ENCODE data around the gene C11orf86.

Gene C11orf86

GRCh38 chr11:66979336-66979980 is 4.4 kb downstream of the C11orf86 start:
- TF ChIP-seq CTCF (IDR thresholded peaks at IDR 0.05; ENCODE audit: low read length, missing control alignments), result no peak
- DNase-seq (ENCODE audit: low read depth), result no peak
- no peak overlapping the region for H3K4me3 ChIP-seq (replicated peaks; ENCODE audit: low read depth, low read length)

GRCh38 chr11:66981976-66982578 is 7.0 kb downstream of the C11orf86 start:
- peak; percentile 90 for DNase-seq (ENCODE audit: low read depth)
- no peak for TF ChIP-seq CTCF (IDR thresholded peaks at IDR 0.05; ENCODE audit: low read length, missing control alignments)
- no peak overlapping the region for H3K4me3 ChIP-seq (replicated peaks; ENCODE audit: low read depth, low read length)

GRCh38 chr11:66983275-66983924 is 8.3 kb downstream of the C11orf86 start:
- H3K4me3 ChIP-seq (replicated peaks; ENCODE audit: low read depth, low read length), result no peak overlapping the region
- TF ChIP-seq CTCF (IDR thresholded peaks at IDR 0.05; ENCODE audit: low read length, missing control alignments), result no peak
- DNase-seq (ENCODE audit: low read depth), result no peak

- DNase-seq (ENCODE audit: low read depth), result no peak
- no peak overlapping the region for H3K4me3 ChIP-seq (replicated peaks; ENCODE audit: low read depth, low read length)
- TF ChIP-seq CTCF (IDR thresholded peaks at IDR 0.05; ENCODE audit: low read length, missing control alignments), result no peak
Observed at GRCh38 chr11:66985508-66986177, 10.5 kb downstream of the C11orf86 start.

GRCh38 chr11:66986178-66986545 is 11.1 kb downstream of the C11orf86 start:
- DNase-seq (ENCODE audit: low read depth), result no peak
- H3K4me3 ChIP-seq (replicated peaks; ENCODE audit: low read depth, low read length), result no peak overlapping the region
- TF ChIP-seq CTCF (IDR thresholded peaks at IDR 0.05; ENCODE audit: low read length, missing control alignments), result no peak

- H3K4me3 ChIP-seq (replicated peaks; ENCODE audit: low read depth, low read length), result no peak overlapping the region
- no peak for DNase-seq (ENCODE audit: low read depth)
- no peak for TF ChIP-seq CTCF (IDR thresholded peaks at IDR 0.05; ENCODE audit: low read length, missing control alignments)
Observed at GRCh38 chr11:66987158-66987620, 12.1 kb downstream of the C11orf86 start.

All from fibroblast of pulmonary artery (primary cell).